ENCODE data around the gene RPL9.

DNA sequence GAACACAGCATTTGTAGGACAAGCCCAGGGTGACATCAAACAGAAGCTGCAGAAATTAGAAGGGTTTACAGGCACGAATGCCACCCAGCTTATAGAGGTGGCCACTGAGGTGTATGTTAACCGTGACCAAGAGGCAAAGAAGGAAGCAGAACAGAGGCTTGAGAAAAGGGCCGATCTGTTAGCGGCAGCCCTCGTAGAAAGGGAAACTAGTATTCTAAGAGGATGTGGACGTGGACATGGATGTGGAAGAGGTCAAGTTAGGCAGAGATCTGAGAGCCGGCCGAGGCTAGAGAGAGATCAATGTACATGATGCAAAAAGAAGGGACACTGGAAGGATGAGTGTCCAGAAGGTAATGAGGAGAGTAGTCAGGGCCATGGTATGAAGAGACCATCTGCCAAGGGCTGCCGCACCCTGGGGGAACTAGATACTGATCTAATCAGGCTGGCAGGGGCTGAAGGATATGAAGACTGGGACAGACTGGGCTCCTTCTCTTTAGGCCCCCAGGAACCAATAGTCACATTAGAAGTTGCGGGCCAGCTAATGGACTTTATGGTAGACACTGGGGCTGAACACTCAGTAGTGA lies 27.6 kb upstream of the RPL9 start:
- TF ChIP-seq FOXM1 (IDR thresholded peaks at IDR 0.05; ENCODE audit: borderline replicate concordance) (no peak), SUZ12 (IDR thresholded peaks at IDR 0.05) (no peak), HDGF (IDR thresholded peaks at IDR 0.05; ENCODE audit: borderline replicate concordance) (no peak), ELF4 (IDR thresholded peaks at IDR 0.05) (no peak), BHLHE40 (IDR thresholded peaks at IDR 0.05; ENCODE audit: borderline replicate concordance) (no peak), FOXK2 (IDR thresholded peaks at IDR 0.05) (no peak), FOXA1 (IDR thresholded peaks at IDR 0.05) (no peak), CTBP1 (IDR thresholded peaks at IDR 0.05; ENCODE audit: borderline replicate concordance) (no peak), SP1 (IDR thresholded peaks at IDR 0.05) (no peak), ARNT (IDR thresholded peaks at IDR 0.05) (no peak), LEF1 (IDR thresholded peaks at IDR 0.05; ENCODE audit: borderline replicate concordance) (no peak)
- TF ChIP-seq, protein P1, sequence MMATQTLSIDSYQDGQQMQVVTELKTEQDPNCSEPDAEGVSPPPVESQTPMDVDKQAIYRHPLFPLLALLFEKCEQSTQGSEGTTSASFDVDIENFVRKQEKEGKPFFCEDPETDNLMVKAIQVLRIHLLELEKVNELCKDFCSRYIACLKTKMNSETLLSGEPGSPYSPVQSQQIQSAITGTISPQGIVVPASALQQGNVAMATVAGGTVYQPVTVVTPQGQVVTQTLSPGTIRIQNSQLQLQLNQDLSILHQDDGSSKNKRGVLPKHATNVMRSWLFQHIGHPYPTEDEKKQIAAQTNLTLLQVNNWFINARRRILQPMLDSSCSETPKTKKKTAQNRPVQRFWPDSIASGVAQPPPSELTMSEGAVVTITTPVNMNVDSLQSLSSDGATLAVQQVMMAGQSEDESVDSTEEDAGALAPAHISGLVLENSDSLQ (IDR thresholded peaks at IDR 0.05) = no peak
